Measurements from ENCODE around the gene TMC7.

- no peak for TF ChIP-seq CTCF (conservative IDR thresholded peaks at IDR 0.05; ENCODE audit: low read depth in 2 of 2)
- no peak for TF ChIP-seq EZH2 (IDR thresholded peaks at IDR 0.05; ENCODE audit: low read depth, unreplicated experiment)
Measured at GRCh38 chr16:19067349-19068236, 83.9 kb downstream of the TMC7 start, which contains the start of gene COQ7.

Data from GM23338 (cell line).